Adipocyte (in vitro differentiated cells): ENCODE measurements around the gene ANKFN1.
A peak's percentile ranks its signal among the peaks of the same experiment; 100 is the strongest.

Experiments used
- DNase-seq: peaks from one replicate; pipeline ENCODE4 v3.0.0-alpha.2; 2015; ENCODE audit warnings: low read depth
- H3K27me3 ChIP-seq: replicated peaks from 2 replicates; pipeline ENCODE4 v1.7.0; 2013; ENCODE audit warnings: mild to moderate bottlenecking, low read length, moderate library complexity; ENCODE audit not compliant: control insufficient read depth, insufficient read depth
- H3K36me3 ChIP-seq: 2 replicates; pipeline ENCODE4 v1.7.0; 2013; ENCODE audit warnings: low read length, mild to moderate bottlenecking, moderate library complexity; ENCODE audit not compliant: control insufficient read depth, insufficient read depth, severe bottlenecking
- H3K4me1 ChIP-seq: 2 replicates; pipeline ENCODE4 v1.7.0; 2013; ENCODE audit warnings: mild to moderate bottlenecking, low read length, moderate library complexity; ENCODE audit not compliant: control insufficient read depth, insufficient read depth
- H3K4me3 ChIP-seq: 2 replicates; pipeline ENCODE4 v1.7.0; 2013; ENCODE audit warnings: mild to moderate bottlenecking, low read length, moderate library complexity
- H3K9ac ChIP-seq: 2 replicates; pipeline ENCODE4 v1.7.0; 2013; ENCODE audit warnings: mild to moderate bottlenecking, low read length, moderate library complexity
- H3K9me3 ChIP-seq: 2 replicates; pipeline ENCODE4 v1.7.0; 2013; ENCODE audit warnings: mild to moderate bottlenecking, low read length, moderate library complexity; ENCODE audit not compliant: control insufficient read depth

Gene ANKFN1

DNA sequence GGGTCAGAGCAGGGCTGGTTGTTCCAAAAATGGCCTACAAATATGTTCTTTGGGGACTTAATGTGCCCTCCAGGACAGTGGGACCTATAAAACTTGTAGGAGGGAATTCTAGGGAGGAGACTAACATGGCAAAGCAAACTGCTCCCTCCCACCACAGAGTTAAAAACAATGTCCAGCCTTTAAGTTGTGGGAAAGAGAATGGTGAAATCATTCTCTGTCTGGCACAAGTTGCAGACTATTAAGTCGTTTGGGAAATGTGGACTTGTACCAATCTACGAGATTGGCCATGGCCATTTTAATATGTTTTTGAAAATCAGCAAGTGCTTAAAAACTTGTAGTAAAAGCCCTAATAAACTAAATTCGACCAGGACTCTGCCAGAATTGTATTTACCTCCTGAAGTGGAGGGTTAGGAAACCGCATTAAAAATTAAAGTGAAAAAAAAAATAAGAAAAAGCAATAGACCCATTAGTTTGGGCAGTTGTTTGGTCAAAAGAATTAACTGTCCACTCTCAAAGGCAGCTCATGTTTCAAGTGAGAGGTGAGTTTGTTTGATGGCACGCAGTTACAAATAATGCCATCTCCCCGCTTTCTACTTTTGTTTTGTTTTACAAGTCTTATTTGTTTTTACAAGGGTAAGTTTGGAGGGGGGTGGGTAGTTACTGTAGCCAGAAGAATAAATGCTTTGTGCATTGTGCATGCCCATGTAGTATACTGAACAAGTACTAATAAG, 32.4 kb downstream of the ANKFN1 start:
- Histone ChIP-seq H3K4me3 (no peak overlapping the region), H3K27me3 (no peaks in the 10 kb centered on the region), H3K4me1 (peaks cover 32% of the 10 kb centered on the region), H3K36me3 (no peaks in the 10 kb centered on the region), H3K9me3 (no peaks in the 10 kb centered on the region), H3K9ac (peak overlapping the region; percentile 48)
- DNase-seq = peak; percentile 63

DNA sequence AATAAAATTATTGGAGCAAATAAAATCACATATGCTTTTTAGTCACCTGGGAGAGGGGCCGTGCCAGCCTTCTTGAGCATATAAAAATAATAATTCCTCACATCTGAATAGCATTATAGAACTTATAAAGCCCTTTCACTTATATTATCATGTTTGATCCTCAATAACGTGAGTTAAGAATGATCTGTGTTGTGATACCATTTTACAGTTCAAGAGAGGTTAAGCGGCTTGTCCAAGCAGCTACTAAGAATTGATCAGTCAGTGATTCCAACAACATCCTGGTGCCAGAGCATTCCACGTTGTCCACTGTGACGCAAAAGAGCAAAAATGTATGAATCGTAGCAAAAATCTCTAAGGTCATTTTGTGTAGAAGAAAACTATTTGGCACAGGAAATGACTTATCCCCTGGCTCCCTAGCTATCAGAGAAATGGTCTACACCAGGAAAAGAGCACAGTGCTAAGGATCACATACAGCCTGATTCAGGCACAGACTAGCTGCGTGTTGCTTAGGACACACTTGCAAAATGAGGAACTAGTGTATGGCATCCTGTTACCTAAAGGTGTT, 33.0 kb downstream of the ANKFN1 start:
- Histone ChIP-seq H3K4me1 (peaks cover 32% of the 10 kb centered on the region), H3K36me3 (no peaks in the 10 kb centered on the region), H3K9ac (peak overlapping the region; percentile 48), H3K9me3 (no peaks in the 10 kb centered on the region), H3K27me3 (no peaks in the 10 kb centered on the region), H3K4me3 (no peak overlapping the region)
- DNase-seq = peak; percentile 81

DNA sequence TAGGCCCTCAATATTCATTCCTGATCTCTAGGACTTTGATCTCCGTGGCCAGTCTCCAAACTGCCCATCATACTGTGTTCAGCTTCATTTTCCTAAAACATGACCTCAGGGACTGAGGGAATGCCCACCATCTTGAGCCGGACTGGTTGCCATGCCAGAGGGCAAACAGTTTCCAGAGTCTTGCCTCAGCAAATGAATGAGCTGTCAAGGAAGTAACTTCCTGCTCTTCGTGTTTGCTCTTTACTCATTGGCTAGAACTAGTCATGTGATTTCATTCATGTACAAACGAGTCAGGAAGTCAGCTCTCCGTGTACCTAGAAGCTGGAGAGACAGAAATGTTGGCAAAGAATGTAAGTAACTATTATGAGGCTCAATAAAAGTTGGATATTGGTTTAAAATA, 50.2 kb downstream of the ANKFN1 start:
- no peak overlapping the region for H3K9ac ChIP-seq
- DNase-seq = no peak
- no peaks in the 10 kb centered on the region for H3K27me3 ChIP-seq
- no peaks in the 10 kb centered on the region for H3K9me3 ChIP-seq
- no peaks in the 10 kb centered on the region for H3K36me3 ChIP-seq
- H3K4me1 ChIP-seq = no peaks in the 10 kb centered on the region
- H3K4me3 ChIP-seq = no peak overlapping the region

DNA sequence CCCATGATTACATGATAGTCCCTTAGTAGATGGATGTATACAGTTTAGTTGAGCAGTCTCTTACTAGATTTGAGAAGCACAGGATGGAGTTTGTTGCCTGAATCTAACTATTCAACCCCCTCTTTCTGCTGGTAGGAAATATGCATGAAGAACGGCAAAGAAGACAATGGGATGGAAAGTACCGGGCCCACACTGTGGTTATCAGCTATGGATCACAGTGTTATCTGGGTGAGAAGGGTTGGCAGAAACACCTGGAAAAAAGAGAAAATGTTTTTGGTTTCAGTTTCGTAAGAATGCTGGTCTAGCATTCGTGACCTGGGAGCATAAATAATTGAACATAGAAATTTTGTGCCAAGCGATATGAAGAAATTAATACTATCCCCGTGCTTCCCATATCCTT, 53.1 kb downstream of the ANKFN1 start:
- Histone ChIP-seq H3K9ac (no peak overlapping the region), H3K9me3 (no peaks in the 10 kb centered on the region), H3K36me3 (no peaks in the 10 kb centered on the region), H3K4me1 (no peaks in the 10 kb centered on the region), H3K4me3 (no peak overlapping the region), H3K27me3 (no peaks in the 10 kb centered on the region)
- DNase-seq = no peak

DNA sequence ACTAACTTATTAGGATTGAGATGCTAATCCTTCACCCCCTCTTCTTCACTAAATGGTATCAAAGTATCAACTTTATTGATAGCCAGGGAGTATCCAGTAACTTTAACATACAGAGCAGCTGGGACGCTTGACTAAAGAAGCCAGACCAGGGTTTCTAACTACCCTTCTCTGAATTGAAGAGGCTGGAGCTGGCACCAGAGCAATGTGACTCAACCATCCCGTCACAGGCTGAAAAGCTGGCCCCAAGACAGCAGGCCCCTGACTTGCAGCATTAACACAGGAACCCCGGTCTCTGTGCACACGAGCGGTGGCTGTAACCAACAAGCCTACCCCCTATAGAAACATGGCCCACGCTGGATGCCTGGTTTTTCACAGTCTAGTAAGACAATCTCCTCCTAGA, 59.8 kb downstream of the ANKFN1 start:
- DNase-seq = no peak
- H3K9ac ChIP-seq = no peak overlapping the region
- no peaks in the 10 kb centered on the region for H3K36me3 ChIP-seq
- H3K4me3 ChIP-seq = no peak overlapping the region
- peaks cover 10% of the 10 kb centered on the region for H3K4me1 ChIP-seq
- H3K27me3 ChIP-seq = no peaks in the 10 kb centered on the region
- no peaks in the 10 kb centered on the region for H3K9me3 ChIP-seq

DNA sequence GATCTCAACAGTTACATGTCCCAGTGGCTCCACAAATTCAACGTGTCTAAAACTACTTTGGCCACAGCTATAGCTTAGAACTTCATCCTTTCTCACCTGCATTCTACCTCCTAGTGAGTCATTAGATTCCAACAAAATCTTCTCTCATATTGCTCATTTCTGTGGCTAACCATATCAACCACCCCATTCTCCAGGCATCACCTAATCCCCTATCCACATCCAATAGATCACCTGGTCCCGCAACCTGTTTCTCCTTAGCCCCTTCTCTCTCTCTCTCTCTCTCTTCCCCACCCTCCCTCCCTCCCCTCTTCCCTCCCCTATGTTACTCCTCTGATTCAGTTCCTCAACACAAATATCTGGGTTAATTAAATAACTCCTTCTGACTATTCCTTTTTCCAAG, 64.6 kb downstream of the ANKFN1 start:
- Histone ChIP-seq H3K36me3 (no peaks in the 10 kb centered on the region), H3K9me3 (no peaks in the 10 kb centered on the region), H3K27me3 (no peaks in the 10 kb centered on the region), H3K4me3 (no peak overlapping the region), H3K9ac (no peak overlapping the region), H3K4me1 (peaks cover 6% of the 10 kb centered on the region)
- no peak for DNase-seq

DNA sequence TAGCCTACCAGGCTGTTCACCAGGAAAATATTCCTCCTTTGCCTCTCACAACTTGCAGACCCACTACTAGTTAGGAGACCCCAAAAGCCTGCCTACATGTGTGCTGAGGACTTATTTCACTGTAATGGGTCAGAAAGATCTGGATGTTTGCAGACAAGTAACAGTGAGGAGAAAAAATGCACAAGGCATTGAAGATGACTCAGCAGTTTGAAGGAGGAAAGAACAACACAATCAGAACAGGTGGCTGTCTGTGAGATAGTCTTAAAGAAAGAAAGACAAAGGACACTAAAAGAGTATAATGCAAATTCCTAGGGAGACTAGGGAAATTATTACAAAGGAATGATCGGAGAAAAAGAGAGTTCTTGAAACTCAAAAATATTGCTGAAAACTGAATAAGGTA, 69.0 kb downstream of the ANKFN1 start:
- Histone ChIP-seq H3K9me3 (no peaks in the 10 kb centered on the region), H3K27me3 (no peaks in the 10 kb centered on the region), H3K36me3 (no peaks in the 10 kb centered on the region), H3K4me1 (no peaks in the 10 kb centered on the region), H3K4me3 (no peak overlapping the region), H3K9ac (no peak overlapping the region)
- DNase-seq = peak; percentile 23

DNA sequence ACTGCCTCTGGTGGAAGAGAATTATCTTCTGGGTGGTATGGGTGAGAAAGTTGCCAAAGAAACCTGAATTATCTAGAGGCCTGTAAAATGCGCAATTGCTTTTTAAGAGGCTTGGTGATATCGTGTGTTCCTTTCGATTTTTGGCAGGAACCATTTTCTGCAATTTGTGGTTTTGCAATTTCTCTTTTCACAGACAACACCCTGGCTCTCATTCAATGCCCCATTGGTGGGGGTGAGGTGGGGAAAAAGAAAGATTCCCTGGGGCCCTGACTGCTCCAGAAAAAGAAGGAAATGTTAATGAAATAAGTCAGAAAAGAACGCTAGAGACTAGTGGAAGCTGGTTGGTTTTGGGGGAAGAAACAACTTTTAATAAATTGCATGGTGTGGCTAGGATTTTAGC, 77.4 kb downstream of the ANKFN1 start:
- DNase-seq = peak; percentile 80
- H3K4me1 ChIP-seq = peaks cover 22% of the 10 kb centered on the region
- H3K9me3 ChIP-seq = no peaks in the 10 kb centered on the region
- no peaks in the 10 kb centered on the region for H3K36me3 ChIP-seq
- H3K9ac ChIP-seq = peak overlapping the region; percentile 2
- H3K27me3 ChIP-seq = no peaks in the 10 kb centered on the region
- peak overlapping the region; percentile 26 for H3K4me3 ChIP-seq

DNA sequence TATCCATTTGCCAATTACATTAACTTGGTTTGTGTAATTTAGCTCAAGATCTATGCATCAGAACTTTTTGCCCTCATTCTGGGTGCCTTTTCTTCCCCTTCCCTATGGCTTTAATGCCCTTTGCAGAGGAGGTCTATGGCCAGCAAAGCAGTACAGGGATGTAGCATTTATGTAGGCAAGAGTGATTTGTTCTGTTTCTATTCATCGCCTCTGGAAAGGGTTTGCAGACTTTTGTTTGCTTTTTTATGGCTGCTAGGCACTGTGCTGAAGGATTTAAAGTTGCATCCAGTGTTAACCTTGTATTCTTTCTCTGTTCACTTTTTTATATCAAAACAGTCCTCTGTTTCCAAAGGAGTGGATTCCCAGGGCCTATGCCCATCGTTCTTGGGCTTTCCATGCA, 78.0 kb downstream of the ANKFN1 start:
- Histone ChIP-seq H3K4me3 (peak overlapping the region; percentile 26), H3K36me3 (no peaks in the 10 kb centered on the region), H3K9me3 (no peaks in the 10 kb centered on the region), H3K27me3 (no peaks in the 10 kb centered on the region), H3K9ac (peak overlapping the region; percentile 2), H3K4me1 (peaks cover 22% of the 10 kb centered on the region)
- no peak for DNase-seq

DNA sequence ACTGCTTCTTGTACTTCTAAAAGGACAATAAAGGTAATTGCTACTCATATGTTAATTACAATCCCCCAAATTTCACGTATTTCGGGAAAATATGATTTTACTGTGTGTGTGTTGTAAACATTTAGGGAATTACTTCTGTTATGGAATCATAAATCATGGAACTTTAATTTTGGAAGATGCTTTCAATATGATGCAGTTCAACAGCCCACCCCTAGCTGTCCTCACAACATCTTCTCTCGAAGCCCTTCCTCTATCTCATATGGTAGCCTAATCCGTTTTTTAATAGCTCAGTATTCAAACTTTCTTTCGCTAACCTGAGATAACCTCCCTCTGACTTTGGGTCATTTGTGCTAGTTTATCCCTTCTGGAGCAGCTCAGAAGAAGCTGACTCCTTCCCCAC, 78.4 kb downstream of the ANKFN1 start:
- Histone ChIP-seq H3K4me1 (peaks cover 22% of the 10 kb centered on the region), H3K9ac (no peak overlapping the region), H3K36me3 (no peaks in the 10 kb centered on the region), H3K4me3 (peak overlapping the region; percentile 26), H3K27me3 (no peaks in the 10 kb centered on the region), H3K9me3 (no peaks in the 10 kb centered on the region)
- no peak for DNase-seq

DNA sequence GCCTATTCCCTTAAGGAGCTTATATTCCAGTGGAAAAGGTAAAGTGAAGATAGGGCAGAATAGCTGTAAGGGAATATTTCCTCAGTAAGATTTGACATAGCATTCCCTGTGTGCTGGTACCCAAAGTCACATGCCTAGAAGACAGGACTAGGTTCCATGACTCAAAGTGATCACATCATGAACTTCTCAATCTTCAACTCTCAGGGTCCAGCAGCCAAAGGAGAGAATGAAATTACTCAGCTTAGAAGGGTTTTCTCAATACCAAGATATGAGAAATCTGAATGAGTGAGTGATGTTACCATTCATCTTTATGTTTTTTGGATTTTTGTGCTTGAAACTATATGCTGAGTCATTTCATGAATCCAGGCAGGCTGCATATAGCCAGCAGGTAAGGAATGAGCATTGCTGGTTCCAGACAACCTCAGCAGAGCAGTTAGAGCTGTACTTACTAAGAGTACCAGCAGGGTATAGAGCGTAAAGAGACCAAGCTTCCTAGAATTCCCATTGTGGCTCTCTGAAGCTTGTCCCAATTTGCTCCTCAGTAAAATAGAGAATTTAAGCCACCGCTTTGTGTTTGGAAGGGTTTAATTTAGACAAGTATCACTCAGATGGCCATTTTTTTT, 91.1 kb downstream of the ANKFN1 start:
- no peaks in the 10 kb centered on the region for H3K36me3 ChIP-seq
- no peak for DNase-seq
- no peaks in the 10 kb centered on the region for H3K9me3 ChIP-seq
- no peaks in the 10 kb centered on the region for H3K27me3 ChIP-seq
- no peak overlapping the region for H3K4me3 ChIP-seq
- H3K4me1 ChIP-seq = no peaks in the 10 kb centered on the region
- H3K9ac ChIP-seq = no peak overlapping the region
